Measurements from ENCODE around the gene COQ9. TPM values are rescaled to one million over a fixed set of nuclear protein-coding genes. Genes with fewer than 3 reads are reported as not detected.

Gene COQ9
- total and polyA plus RNA-seq, 5 donors from 2014 or later, result 18.5 to 33.6 (median 26.4) TPM

GRCh38 chr16:57416084-57416483 is 31.2 kb upstream of the COQ9 start:
- no peak for ATAC-seq (ENCODE audit: low read depth in 2 of 2)
- peaks cover 3 to 19% (median 10%) of the 10 kb centered on the region in 4 donors for H3K4me1 Mint-ChIP-seq
- no peaks in the 10 kb centered on the region for H3K36me3 Mint-ChIP-seq
- peaks cover 10% of the 10 kb centered on the region for H3K27me3 Mint-ChIP-seq
- no peaks in the 10 kb centered on the region for H3K27me3 ChIP-seq (ENCODE audit: control insufficient read depth, insufficient read depth, low read length)
- H3K9me3 Mint-ChIP-seq, result no peaks in the 10 kb centered on the region
- H3K4me3 Mint-ChIP-seq, result peak overlapping the region in 1 of 4 donors; percentile 52
- peaks cover 15% of the 10 kb centered on the region for H3K4me1 ChIP-seq (ENCODE audit: control insufficient read depth, insufficient read depth, low read length, poor library complexity, severe bottlenecking)
- H3K27ac ChIP-seq (ENCODE audit: insufficient read depth, low read length, poor library complexity, severe bottlenecking), result no peak overlapping the region
- no peak overlapping the region for H3K27ac Mint-ChIP-seq
- no peak overlapping the region for H3K4me3 ChIP-seq (ENCODE audit: low read depth, low read length)
- no peak for DNase-seq
- H3K9me3 ChIP-seq (ENCODE audit: control insufficient read depth in 2 of 2, low read length in 2 of 2), result no peaks in the 10 kb centered on the region
- H3K36me3 ChIP-seq (ENCODE audit: control insufficient read depth, insufficient read depth, low read length), result no peaks in the 10 kb centered on the region

GRCh38 chr16:57419506-57419905 is 27.8 kb upstream of the COQ9 start:
- H3K27ac ChIP-seq (ENCODE audit: insufficient read depth, low read length, poor library complexity, severe bottlenecking), result no peak overlapping the region

GRCh38 chr16:57422026-57422944 is 25.0 kb upstream of the COQ9 start:
- H3K27me3 Mint-ChIP-seq, result peaks cover 5% of the 10 kb centered on the region
- ATAC-seq (ENCODE audit: low read depth in 2 of 2) (no peak), DNase-seq (no peak)
- no peaks in the 10 kb centered on the region for H3K9me3 Mint-ChIP-seq
- H3K36me3 Mint-ChIP-seq, result peaks cover 3% of the 10 kb centered on the region
- Histone ChIP-seq H3K36me3 (ENCODE audit: control insufficient read depth, insufficient read depth, low read length) (peaks cover 5% of the 10 kb centered on the region), H3K27me3 (ENCODE audit: control insufficient read depth, insufficient read depth, low read length) (no peaks in the 10 kb centered on the region), H3K4me1 (ENCODE audit: control insufficient read depth, insufficient read depth, low read length, poor library complexity, severe bottlenecking) (peaks cover 7% of the 10 kb centered on the region), H3K27ac (ENCODE audit: insufficient read depth, low read length, poor library complexity, severe bottlenecking) (no peak overlapping the region), H3K4me3 (ENCODE audit: low read depth, low read length) (no peak overlapping the region), H3K9me3 (ENCODE audit: control insufficient read depth in 2 of 2, low read length in 2 of 2) (no peaks in the 10 kb centered on the region)
- peaks cover under 1 to 14% (median 6%) of the 10 kb centered on the region in 4 donors for H3K4me1 Mint-ChIP-seq
- peak overlapping the region in 1 of 3 donors; percentile 43 for H3K27ac Mint-ChIP-seq
- no peak overlapping the region for H3K4me3 Mint-ChIP-seq

More at GRCh38 chr16:57419506-57419905, 27.8 kb upstream of the COQ9 start:
- H3K4me3 Mint-ChIP-seq, result no peak overlapping the region
- peaks cover 10% of the 10 kb centered on the region for H3K27me3 Mint-ChIP-seq
- no peaks in the 10 kb centered on the region for H3K9me3 ChIP-seq (ENCODE audit: control insufficient read depth in 2 of 2, low read length in 2 of 2)
- no peaks in the 10 kb centered on the region for H3K36me3 Mint-ChIP-seq
- peaks cover 3 to 20% (median 10%) of the 10 kb centered on the region in 4 donors for H3K4me1 Mint-ChIP-seq
- peaks cover 15% of the 10 kb centered on the region for H3K4me1 ChIP-seq (ENCODE audit: control insufficient read depth, insufficient read depth, low read length, poor library complexity, severe bottlenecking)
- no peaks in the 10 kb centered on the region for H3K36me3 ChIP-seq (ENCODE audit: control insufficient read depth, insufficient read depth, low read length)
- H3K9me3 Mint-ChIP-seq, result no peaks in the 10 kb centered on the region
- H3K27me3 ChIP-seq (ENCODE audit: control insufficient read depth, insufficient read depth, low read length), result no peaks in the 10 kb centered on the region
- DNase-seq (no peak), ATAC-seq (ENCODE audit: low read depth in 2 of 2) (no peak)
- peak overlapping the region in 1 of 3 donors; percentile 91 for H3K27ac Mint-ChIP-seq
- H3K4me3 ChIP-seq (ENCODE audit: low read depth, low read length), result no peak overlapping the region

GRCh38 chr16:57423152-57423551 is 24.1 kb upstream of the COQ9 start:
- H3K27ac ChIP-seq (ENCODE audit: insufficient read depth, low read length, poor library complexity, severe bottlenecking), result no peak overlapping the region
- peaks cover 5% of the 10 kb centered on the region for H3K27me3 Mint-ChIP-seq
- peaks cover 12% of the 10 kb centered on the region for H3K36me3 ChIP-seq (ENCODE audit: control insufficient read depth, insufficient read depth, low read length)
- H3K36me3 Mint-ChIP-seq, result peaks cover 10% of the 10 kb centered on the region
- no peaks in the 10 kb centered on the region for H3K27me3 ChIP-seq (ENCODE audit: control insufficient read depth, insufficient read depth, low read length)
- no peaks in the 10 kb centered on the region for H3K9me3 ChIP-seq (ENCODE audit: control insufficient read depth in 2 of 2, low read length in 2 of 2)
- ATAC-seq (ENCODE audit: low read depth in 2 of 2) (no peak), DNase-seq (no peak)
- peaks cover 7% of the 10 kb centered on the region for H3K4me1 ChIP-seq (ENCODE audit: control insufficient read depth, insufficient read depth, low read length, poor library complexity, severe bottlenecking)
- no peaks in the 10 kb centered on the region for H3K9me3 Mint-ChIP-seq
- H3K27ac Mint-ChIP-seq, result no peak overlapping the region
- no peak overlapping the region for H3K4me3 Mint-ChIP-seq
- peaks cover 0 to 10% (median 6%) of the 10 kb centered on the region in 4 donors for H3K4me1 Mint-ChIP-seq
- no peak overlapping the region for H3K4me3 ChIP-seq (ENCODE audit: low read depth, low read length)

- Mint-ChIP-seq H3K4me1 (peaks cover 0 to 2% (median under 1%) of the 10 kb centered on the region in 4 donors), H3K9me3 (no peaks in the 10 kb centered on the region), H3K27me3 (peaks cover 3% of the 10 kb centered on the region), H3K4me3 (no peak overlapping the region), H3K27ac (peak overlapping the region in 1 of 3 donors; percentile 9), H3K36me3 (peaks cover 20% of the 10 kb centered on the region)
- no peaks in the 10 kb centered on the region for H3K27me3 ChIP-seq (ENCODE audit: control insufficient read depth, insufficient read depth, low read length)
- no peak for ATAC-seq (ENCODE audit: low read depth in 2 of 2)
- no peaks in the 10 kb centered on the region for H3K4me1 ChIP-seq (ENCODE audit: control insufficient read depth, insufficient read depth, low read length, poor library complexity, severe bottlenecking)
- H3K9me3 ChIP-seq (ENCODE audit: control insufficient read depth in 2 of 2, low read length in 2 of 2), result no peaks in the 10 kb centered on the region
- peaks cover 23% of the 10 kb centered on the region for H3K36me3 ChIP-seq (ENCODE audit: control insufficient read depth, insufficient read depth, low read length)
- no peak for DNase-seq
- H3K4me3 ChIP-seq (ENCODE audit: low read depth, low read length), result no peak overlapping the region
- H3K27ac ChIP-seq (ENCODE audit: insufficient read depth, low read length, poor library complexity, severe bottlenecking), result no peak overlapping the region
Measured at GRCh38 chr16:57424583-57424982, 22.7 kb upstream of the COQ9 start.

- Histone ChIP-seq H3K27ac (ENCODE audit: insufficient read depth, low read length, poor library complexity, severe bottlenecking) (no peak overlapping the region), H3K27me3 (ENCODE audit: control insufficient read depth, insufficient read depth, low read length) (no peaks in the 10 kb centered on the region)
Measured at GRCh38 chr16:57426356-57426755, 20.9 kb upstream of the COQ9 start.

GRCh38 chr16:57427307-57427706 is 20.0 kb upstream of the COQ9 start:
- Histone ChIP-seq H3K36me3 (ENCODE audit: control insufficient read depth, insufficient read depth, low read length) (peaks cover 48% of the 10 kb centered on the region), H3K4me1 (ENCODE audit: control insufficient read depth, insufficient read depth, low read length, poor library complexity, severe bottlenecking) (no peaks in the 10 kb centered on the region), H3K4me3 (ENCODE audit: low read depth, low read length) (no peak overlapping the region), H3K9me3 (ENCODE audit: control insufficient read depth in 2 of 2, low read length in 2 of 2) (no peaks in the 10 kb centered on the region), H3K27ac (ENCODE audit: insufficient read depth, low read length, poor library complexity, severe bottlenecking) (no peak overlapping the region), H3K27me3 (ENCODE audit: control insufficient read depth, insufficient read depth, low read length) (no peaks in the 10 kb centered on the region)
- Mint-ChIP-seq H3K4me1 (peaks cover 0 to 4% (median under 1%) of the 10 kb centered on the region in 4 donors), H3K27me3 (no peaks in the 10 kb centered on the region), H3K36me3 (peaks cover 37% of the 10 kb centered on the region), H3K27ac (no peak overlapping the region), H3K9me3 (no peaks in the 10 kb centered on the region), H3K4me3 (no peak overlapping the region)
- no peak for ATAC-seq (ENCODE audit: low read depth in 2 of 2)
- DNase-seq, result no peak

More at GRCh38 chr16:57426356-57426755, 20.9 kb upstream of the COQ9 start:
- Mint-ChIP-seq H3K36me3 (peaks cover 35% of the 10 kb centered on the region), H3K4me3 (no peak overlapping the region), H3K4me1 (peaks cover 0 to 4% (median under 1%) of the 10 kb centered on the region in 4 donors), H3K27ac (no peak overlapping the region), H3K9me3 (no peaks in the 10 kb centered on the region), H3K27me3 (no peaks in the 10 kb centered on the region)
- DNase-seq, result no peak
- no peak overlapping the region for H3K4me3 ChIP-seq (ENCODE audit: low read depth, low read length)
- H3K36me3 ChIP-seq (ENCODE audit: control insufficient read depth, insufficient read depth, low read length), result peaks cover 40% of the 10 kb centered on the region
- H3K9me3 ChIP-seq (ENCODE audit: control insufficient read depth in 2 of 2, low read length in 2 of 2), result no peaks in the 10 kb centered on the region
- no peak for ATAC-seq (ENCODE audit: low read depth in 2 of 2)
- H3K4me1 ChIP-seq (ENCODE audit: control insufficient read depth, insufficient read depth, low read length, poor library complexity, severe bottlenecking), result no peaks in the 10 kb centered on the region

Data from CD4-positive, CD25-positive, alpha-beta regulatory T cell (primary cell).